ENCODE measurements around the gene GFM1.

GFM1 gene

DNA sequence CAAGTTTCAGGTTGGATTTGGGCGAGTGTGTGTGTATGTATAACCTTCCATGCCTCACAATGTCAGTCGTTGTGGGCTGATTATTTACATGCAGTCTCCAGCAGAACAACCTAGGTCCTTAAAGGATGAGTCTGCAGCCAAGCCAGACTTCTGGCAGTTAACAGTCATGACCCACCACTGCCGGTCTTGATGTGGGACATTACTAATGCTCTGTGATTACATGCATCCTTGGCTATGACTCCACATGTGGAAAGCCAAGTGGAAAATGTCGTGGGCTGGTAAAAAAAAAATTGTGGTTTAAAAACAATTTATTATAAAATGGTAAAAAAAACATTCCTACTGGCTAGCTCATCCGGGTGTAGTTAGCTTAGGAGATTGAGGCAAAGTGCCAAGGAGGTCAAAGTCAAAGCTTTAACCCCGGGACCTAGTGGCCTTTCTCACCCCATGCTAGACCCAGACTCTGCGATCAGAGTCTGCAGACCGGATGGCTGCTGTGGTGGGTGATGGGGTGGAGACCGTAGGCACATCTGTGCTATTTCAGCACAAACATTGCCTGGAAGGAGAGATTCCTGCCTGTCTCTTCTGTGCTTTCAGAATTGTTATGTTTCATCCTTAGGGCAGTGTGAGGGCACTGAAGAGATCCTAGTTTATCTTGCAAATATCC, 81.2 kb downstream of the GFM1 start:
- no peak for DNase-seq (ENCODE audit: low read depth, low spot score)

DNA sequence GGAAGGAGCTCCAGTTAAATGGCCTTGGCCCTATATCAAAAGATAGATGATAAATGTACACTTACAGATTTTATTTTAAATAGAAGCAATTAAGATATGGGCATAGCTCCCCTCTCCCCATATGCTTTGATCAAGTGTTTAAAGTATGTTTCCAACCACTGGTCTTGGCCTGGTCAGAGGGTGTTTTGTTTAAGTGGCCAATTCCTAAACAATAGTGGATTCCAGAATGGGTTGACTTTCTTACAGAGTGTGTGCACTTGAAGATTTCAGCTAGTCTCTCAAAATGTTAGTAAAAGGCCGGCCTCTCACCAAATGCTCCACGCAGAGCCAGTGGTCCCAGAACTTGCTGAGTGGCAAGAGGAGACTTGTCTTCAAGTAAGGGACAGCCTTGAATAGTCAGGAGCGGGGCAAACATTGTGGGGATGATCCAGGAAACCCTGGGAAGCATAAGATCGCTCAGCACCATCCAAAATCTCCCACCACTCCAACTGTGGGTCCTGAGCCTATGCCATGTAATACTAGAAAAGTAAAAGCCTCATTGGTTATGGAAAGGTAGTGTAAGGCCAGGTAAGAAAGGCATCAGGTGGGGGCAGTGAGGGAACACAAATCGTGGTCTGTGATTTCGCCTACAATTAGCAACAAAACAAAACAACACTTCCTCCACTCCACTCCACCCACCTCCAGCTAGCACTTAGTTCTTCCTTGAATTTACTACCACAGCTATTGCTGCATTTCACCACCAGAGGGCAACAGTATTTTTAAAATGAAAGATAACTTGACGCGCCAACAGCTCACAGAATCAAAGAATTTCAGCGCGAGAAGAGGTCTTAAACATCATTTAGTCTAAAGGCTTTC, 83.1 kb downstream of the GFM1 start:
- DNase-seq (ENCODE audit: low read depth, low spot score) = no peak

GRCh38 chr3:158728061-158728377, 83.7 kb downstream of the GFM1 start:
- DNase-seq (ENCODE audit: low read depth, low spot score) = no peak

DNA sequence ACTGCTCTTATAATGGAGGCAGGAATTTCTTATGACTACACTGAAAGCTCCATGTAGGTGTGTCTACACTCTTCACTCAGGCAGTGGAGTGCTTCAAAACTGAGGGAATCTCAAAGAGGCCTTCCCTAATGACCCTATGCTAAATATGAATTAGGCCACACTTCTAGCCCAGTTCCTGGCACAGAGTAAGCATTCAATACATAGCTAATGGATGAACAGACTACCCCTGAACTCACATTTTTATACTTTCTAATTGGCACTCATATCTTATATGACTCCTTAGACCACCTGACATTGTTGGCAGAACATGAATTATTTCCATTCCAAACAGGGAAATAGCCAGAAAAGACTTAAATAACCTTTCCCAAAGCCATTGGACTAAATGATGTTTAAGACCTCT, 84.5 kb downstream of the GFM1 start:
- no peak for DNase-seq (ENCODE audit: low read depth, low spot score)

DNA sequence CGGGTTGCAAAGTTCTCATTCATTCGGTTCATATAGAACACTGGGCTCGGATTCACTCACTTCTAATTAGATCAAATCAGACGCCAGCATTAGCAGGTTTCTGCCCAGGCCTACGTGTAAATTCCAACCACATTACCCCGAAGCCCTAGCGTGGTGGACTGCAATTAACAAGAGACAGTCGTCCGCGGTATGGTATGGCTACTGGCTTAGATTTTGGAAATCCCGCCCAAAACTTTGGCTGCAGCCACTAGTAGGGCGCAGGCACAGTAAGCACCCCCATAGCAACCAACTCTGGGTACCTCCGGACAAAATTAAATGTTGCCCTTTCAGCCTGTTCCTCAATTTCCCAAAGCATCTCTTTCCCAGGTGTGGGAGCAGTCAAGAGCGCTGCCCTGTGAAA, 87.2 kb downstream of the GFM1 start:
- no peak for DNase-seq (ENCODE audit: low read depth, low spot score)

DNA sequence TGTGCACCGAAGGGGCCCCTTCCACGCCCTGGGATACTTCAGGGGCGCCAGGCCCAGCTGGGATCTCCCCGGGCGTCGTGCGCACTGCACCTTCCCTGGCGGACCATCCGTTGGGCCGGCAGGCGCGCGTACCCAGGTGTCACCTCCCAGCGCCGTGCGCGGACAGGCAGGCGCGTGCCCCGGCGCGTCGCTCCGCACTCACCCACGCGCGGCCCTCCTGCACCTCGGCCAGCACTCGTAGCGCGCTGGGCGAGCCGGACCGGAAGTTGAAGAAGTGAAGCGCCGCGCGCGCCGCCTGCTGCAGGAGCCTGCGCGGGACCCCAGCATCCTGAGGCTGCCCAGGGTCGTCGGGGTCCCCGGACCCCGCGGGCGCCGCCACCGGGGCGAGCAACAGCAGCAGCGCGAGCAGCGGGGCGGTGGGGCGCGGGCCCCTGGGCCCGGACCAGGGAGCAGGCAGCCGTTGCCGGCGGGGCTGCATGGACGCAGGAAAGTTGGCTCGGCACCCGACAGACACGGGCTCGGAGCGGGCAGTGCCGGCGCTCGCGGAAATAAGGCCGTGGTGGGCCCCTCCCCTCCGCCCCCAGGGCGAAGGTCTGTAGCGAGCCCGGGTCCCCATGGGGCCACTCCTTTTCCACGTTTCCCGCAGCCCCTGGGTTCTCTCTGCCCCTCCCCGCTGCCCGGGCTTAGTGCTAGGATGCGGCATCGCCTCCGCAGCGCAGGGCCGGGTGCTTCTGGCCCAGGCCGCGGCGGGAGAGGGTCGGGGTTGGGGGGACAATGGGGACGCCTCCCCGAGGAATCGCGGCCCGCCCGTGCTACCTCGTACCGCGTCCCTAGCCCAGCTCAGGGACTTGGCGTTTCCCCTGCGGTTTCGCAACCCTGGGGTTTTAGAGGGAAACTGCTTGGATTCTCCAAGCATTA, 87.9 kb downstream of the GFM1 start, which contains the start of gene RARRES1:
Gene RARRES1, minus strand, starts transcription at position 520 of the 918 bp plus-strand sequence. Its CDS starts 42 bp downstream, at position 478.
- DNase-seq (ENCODE audit: low read depth, low spot score) = no peak

DNA sequence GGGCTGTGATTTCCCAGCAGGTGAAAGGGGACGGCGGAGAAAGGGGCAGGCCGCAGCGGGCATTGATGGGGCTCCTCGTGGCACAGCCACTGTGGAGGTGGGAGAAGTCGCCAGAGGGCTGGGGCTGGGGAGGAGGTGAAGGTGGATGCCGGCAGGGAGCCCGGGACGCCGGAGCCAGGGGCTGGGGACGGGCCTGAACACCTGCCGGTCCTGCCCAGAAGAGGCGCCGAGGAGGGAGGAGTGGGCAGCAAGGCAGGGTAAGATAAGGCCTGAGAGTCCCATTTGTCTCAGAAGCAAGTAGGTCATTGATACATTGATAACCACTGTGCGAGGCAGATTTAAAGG, 88.5 kb downstream of the GFM1 start:
- no peak for DNase-seq (ENCODE audit: low read depth, low spot score)

DNA sequence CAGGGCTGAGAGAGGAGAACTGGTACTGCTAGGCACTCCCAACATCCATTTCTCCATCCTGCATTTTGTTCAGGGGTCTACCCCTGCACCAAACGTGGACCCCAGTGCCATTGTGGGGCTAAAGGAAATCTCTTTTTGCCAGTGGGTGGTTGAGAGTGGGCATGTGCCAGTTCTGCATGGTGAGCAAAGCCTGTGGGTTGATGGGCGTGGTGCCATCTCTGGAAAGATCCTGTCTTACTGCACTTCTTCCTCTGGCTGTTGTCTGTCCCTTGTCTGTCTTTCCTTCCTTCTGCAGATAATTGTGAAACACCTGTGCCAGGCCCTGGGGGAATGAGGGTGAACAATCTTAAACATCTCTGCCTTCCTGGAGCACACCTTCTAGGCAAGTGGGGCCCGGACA, 89.3 kb downstream of the GFM1 start:
- no peak for DNase-seq (ENCODE audit: low read depth, low spot score)

DNA sequence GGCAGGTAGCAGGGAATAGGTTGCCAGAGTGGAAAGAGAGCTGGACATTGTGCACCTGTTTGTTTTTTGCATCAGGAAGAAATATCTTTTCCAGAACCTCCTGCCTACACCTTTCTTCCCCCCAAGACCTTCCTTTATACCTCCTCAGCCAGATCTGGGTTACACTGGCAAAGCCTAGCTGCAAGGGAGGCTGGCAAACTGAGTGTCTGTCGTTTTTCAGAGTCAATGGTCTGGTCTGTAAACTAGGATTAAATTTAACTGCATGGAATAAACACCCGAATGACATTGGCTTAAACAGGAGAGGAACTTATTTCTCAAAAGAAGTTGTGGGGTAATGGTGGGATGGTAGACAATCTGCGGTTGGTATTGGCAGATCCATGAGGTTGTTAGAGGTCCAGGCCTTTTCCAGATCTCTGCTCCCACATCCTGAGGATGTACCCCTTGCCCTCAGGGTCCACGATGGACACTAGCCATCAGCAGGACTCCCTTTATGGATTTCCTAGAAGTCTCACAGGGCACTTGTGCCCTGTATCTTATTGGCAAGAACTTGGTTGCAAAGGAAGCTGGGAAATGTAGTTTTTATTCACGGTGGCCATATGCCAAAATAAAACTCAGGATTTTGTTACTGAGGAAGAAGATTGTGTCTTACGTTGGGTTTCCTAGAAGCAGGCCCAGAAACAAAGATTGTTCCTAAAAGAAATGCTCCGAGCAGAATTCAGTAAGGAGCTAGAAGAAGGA, 91.1 kb downstream of the GFM1 start:
- DNase-seq (ENCODE audit: low read depth, low spot score) = no peak

GRCh38 chr3:158737410-158737809, 93.1 kb downstream of the GFM1 start:
- no peak for DNase-seq (ENCODE audit: low read depth, low spot score)

DNA sequence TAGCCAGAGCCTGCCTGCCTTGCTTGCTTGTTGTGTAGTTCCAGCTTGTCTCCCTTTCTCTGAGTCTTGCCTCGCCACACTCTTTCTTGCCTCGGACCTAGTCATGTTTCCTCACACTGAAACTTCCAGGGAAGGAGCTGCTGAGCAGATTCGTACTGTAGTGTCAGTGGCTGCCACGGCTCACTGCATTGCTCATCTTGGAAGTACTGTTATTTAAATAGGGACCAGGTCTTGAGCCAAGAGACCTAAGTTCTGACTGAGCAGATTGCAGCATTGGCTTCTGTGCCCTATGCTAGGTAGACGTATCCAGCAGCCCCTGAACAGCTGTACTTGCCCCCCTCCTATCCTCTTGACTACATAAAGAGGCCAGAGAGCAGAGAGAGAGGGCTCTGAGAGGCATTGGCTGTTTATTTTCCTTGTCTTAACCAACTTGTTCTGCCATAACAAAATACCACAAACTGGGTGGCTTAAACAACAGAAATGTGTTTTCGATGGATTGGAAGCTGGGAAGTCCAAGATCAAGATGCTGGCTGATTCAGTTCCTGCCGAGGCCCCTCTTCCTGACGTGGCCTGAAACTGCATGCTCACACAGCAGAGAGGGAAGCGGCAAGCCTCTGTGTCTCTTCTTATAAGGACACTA, 93.8 kb downstream of the GFM1 start:
- DNase-seq (ENCODE audit: low read depth, low spot score) = no peak

DNA sequence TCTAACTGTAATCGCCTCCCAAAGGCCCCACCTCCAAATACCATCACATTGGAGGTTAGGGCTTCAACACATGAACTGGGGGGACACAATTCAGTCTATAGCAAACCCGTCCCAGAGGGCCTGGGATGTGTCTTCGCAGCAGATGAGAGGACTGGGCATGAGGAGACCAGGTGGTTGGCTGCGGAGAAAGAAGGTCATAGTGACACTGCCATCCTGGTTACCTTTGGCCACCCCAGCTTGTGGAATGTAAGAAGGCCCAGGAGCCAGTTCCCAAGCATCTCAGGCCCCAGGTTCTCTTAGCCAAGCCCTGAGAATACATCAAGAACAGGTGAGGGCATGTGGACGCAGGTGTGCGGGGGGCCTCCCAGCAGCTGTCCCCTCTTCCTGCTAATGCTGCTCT, 94.3 kb downstream of the GFM1 start:
- no peak for DNase-seq (ENCODE audit: low read depth, low spot score)

- no peak for DNase-seq (ENCODE audit: low read depth, low spot score)
Measured at GRCh38 chr3:158739078-158739477, 94.8 kb downstream of the GFM1 start.

GRCh38 chr3:158739661-158740060, 95.3 kb downstream of the GFM1 start:
- DNase-seq (ENCODE audit: low read depth, low spot score) = no peak

Measured in iPS DF 19.7 (cell line).